HuH-7 (cell line): ENCODE measurements around the gene NDFIP2.

Source experiments
- DNase-seq: peaks from one replicate; pipeline ENCODE4 v3.0.0; 2011; ENCODE audit warnings: low spot score

Gene NDFIP2

DNA sequence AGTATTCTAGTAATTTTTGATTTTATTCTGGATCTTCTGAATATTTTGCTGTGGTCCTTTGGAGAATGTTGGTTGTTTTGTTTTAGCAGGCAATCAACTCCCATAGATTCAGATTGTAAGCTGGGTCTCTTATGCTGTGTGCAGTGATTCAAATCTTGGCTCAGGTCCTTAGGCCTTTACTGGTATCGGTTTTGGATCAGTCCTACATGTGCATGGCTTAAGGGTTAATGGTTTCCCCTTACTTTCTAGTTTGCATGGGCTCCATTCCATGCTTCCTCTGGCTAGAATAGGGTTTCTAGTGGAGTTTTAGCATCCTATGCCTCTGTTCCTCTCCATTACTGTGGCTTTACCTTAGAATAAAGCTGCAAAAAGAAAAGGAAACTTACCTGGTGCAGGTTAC lies 16.1 kb downstream of the NDFIP2 start:
- no peak for DNase-seq

DNA sequence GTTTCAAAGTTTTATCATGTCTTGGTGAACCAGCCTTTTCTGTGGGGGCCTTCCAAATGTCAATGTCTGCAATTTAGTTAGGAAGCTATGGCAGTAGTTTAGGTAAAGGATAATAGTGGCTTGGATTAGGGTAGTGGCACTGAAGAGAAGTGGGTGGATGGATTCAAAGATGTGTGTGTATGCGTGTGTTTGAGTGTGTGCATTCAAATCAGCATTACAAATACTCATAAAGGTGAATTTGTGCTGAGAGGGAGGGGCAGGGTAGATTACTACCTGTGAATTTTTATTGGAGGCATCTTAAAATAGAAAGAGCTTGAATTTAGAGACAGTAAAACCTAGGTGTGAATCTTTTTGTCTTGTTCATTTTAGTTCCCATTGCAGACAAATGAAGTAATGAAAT lies 16.9 kb downstream of the NDFIP2 start:
- no peak for DNase-seq

DNA sequence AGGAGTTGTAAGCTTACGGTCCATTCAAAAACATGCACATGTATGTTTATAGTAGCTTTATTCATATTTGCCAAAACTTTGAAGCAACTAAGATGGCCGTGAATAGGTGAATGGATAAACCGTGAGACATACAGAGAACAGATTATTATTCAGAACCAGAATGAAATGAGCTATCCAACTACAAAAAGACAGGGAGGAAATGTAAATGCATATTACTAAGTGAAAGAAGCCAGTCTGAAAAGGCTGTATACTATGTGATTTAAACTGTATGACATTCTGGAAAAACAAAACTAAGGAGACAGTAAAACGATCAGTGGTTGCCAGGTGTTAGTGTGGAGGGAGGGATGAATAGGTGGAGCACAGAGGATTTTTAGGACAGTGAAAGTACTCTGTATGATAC lies 19.9 kb downstream of the NDFIP2 start:
- no peak for DNase-seq

DNA sequence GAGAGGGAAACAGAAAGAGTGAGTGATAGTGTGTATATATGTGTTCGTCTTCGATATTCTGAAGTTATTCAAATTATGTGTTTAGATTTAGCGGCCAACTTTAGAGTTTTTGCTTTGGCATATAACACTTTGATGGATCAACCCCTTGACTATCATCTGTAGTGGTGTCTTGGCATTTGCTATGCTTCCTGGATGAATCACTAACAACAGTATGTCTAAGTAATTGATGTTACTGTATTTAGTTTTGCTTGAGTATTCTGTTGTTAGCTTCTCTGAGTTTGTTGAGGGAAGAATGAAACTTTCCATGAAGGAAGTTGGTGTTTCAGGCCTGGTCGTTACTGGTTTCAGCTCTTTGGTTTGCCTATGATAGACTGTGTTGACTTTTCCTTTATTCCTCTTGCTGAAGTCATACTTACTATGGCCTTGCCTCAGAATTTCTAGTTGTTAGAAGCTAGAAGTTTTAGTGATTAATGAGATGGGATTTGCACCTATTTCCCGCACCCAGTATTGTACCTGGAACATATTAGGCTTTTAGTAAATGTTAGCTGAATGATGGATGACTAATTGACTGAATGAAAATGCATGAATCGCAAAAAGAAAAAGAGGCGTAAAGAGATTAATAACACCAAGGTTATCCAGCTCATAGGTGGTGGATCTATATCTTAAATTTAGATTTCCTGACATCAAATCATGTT lies 20.7 kb downstream of the NDFIP2 start:
- DNase-seq: no peak

DNA sequence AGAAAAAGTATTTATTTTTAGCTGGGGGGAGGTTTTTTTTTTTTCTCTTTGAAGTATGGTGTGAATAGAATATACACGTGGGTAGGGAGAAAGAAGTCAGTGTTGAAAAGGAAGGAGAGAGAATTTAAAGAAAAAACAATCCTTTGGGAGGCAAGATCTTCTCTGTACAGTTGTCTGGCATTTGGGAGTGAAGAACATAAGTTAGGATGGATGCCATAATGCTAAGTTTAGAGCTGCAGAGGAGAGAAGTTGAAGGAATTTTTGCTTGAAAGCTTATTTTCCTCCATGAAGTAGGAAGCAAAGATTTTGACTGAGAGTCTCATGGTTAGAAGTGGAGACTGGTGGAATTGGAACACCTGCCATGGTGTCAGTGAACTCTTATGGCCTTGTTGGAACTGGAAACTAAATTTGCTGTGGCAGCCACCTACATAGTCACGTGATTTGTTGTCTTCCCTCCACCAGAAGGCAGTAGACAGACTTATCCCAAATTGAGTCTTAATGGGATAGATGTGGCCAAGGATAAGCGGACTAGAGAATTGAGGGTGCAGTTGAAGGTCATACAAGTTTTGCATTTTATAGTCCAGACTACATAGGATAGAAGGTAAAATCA lies 22.0 kb downstream of the NDFIP2 start:
- DNase-seq: no peak

DNA sequence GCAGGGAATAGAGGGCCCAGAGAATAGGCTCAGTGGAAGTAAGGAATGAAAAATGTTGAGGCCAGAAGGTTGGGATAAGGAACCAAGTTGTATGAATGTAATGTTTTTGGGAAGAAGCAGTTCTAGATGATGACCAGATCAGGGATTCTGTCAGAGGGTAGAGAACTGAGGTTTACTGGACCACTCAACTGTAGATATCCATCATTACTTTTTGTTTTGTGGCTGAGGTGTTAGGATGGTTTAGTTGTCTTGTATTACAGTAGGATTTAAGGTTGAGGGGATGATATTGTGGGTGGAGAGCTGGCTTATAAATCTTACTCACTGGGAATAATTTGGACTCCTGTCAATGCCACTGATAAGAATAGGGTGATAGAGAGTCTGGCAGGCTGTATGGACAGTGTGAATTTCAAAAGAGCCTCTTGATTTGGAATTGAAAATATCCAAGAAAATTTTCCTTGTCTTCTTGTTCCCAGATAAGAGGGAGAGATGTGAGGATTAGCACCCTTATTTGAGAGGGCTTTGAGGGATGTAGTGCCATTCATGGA lies 22.6 kb downstream of the NDFIP2 start:
- DNase-seq: no peak

DNA sequence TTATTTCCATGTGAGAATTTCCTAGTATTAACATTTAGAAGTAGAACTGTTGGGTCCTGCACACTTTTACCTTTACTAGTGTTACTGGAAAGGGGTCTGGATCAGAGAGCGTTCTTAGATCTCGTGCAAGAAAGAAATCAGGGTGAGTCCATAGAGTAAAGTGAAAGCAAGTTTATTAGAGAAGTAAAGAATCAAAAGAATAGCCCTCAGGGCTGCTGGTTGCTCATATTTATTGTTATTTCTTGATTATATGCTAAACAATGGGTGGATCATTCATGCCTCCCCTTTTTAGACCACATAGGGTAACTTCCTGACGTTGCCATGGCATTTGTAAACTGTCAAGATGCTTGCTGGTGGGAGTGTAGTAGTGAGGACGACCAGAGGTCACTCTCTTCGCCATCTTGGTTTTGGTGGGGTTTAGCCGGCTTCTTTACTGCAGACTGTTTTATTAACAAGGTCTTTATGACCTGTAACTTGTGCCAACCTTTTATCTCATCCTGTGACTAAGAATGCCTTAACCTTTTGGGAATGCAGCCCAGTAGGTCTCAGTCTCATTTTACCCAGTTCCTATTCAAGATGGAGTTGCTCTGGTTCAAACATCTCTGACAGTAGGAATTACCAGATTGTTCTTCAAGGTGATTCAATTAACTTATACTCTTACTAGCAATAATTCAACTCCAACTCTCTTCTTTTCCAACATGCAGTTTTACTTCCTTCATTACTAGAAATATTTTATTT lies 27.4 kb downstream of the NDFIP2 start:
- DNase-seq: no peak

DNA sequence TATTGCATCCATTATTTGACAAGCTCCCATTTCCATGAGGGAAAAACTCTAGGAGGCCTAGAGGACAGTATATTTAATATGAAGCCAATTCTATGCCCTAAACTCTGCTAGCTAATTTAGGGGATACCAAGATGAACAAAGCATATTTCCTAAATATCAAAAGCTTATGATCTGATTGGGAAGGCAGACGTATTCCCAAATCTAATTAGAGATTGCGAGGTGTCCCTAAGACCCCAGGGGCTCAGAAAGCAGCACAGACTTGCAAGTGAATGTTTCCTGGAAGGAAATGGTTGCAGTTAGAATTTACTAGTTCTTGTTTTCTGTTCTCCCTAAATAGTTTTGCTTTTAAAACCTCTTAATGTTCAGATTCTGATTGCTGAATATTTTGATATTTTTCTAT lies 30.7 kb downstream of the NDFIP2 start:
- DNase-seq: no peak

DNA sequence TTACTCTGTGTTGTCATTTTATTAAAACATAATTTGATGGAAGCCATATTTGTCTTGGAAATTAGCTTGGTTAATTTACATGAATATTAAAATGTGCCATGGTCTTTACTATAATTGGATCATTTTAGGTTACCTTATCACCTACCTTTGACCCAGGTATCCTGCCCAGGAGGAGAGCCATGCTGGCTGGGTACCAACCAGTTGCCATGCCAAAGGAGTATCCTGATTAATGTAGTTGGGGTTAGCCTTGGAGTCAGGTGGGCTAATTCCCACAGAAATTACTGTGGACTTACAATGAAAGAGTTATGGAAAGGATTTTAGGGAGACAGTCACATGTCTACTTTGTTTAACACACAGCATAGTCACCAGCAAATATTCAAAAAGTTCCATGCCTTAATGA lies 32.0 kb downstream of the NDFIP2 start:
- no peak for DNase-seq

DNA sequence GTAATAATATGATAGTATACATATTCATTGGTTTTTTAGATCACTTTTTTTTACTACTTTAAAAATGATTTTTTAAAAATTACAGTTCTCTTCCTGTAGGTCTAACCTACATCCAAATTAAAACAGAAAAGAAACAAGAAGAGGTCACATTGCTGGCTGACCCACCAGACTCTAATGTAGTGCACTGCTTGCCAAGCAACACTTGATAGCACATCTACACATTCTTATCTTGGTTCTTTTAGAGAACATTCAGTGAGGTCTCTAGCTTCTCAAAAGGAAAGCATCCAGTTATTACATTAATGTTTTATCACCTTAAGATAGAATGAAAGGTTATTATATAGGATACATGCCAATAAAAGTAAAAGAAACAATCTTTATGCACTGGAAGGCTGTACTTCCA lies 35.6 kb downstream of the NDFIP2 start:
- DNase-seq: no peak

DNA sequence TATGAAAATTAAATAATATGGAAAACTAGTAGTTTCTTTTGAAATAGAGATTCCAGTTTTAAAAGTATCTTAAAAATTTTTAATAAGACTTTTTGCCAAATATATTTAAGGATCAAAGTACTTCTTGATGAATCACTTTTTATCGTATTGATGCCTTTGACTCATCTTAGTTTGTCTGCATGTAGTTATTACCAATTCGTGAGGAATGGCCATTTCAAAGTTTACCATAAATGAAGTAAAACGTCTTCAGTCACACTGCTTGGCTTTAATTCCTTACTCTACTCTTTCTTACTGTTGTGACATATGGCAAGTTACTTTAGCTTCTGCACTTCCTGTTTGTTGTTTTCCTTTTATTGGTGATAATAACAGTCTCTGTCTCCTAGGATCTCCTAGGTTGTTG lies 38.3 kb downstream of the NDFIP2 start:
- DNase-seq: no peak

DNA sequence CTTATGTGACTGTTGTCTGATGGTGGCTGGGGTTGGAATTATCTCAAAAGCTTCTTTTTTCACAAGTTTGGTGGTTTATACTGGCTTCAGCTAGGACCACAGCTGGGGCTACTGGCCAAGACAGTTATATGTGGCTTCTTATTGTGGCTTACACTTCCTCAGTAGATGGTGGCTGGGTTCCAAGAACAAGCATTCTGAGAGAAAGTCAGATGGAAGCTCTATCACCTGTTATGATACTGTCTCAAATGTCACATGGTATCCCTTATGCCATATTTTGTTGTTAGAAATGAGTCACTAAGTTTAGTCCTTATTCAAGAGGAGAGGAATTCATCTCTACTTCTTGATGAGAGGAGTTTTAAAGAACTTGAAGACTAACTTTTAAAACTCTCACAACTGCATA lies 41.6 kb downstream of the NDFIP2 start:
- DNase-seq: no peak

DNA sequence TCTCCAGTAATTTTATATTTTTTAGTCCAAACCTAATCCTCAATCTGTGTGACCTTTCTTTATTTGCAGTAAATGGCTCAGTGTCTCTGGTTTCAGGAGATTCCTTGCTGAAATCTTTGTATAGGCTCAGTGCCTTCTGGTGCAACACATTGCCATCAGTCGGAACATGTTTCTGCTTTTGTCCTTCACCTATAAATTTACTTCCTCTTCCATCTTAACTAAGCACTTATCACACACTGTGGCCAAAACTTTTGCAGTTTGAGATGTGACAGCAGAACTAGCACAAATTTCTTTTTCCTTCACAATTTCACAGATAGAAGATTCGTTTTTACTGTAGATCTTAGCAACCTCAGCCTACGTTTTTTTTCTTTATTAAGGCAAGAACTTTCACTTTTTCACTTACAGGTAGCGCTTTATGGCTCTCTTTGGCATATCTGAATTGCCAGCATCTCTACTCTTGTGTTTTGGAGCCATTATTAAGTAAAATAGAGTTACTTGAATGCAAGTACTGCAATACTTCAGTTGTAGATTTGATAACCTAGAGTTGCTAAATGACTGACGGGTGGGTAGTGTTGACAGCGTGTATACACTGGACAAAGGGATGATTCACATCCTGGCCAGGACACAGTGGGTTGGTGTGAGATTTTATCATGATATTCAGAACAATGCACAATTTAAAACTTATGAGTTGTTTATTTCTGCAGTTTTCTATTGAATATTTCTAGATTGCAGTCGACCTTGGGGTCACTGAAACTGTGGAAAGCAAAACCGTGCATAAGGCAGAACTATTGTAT lies 44.3 kb downstream of the NDFIP2 start:
- no peak for DNase-seq

DNA sequence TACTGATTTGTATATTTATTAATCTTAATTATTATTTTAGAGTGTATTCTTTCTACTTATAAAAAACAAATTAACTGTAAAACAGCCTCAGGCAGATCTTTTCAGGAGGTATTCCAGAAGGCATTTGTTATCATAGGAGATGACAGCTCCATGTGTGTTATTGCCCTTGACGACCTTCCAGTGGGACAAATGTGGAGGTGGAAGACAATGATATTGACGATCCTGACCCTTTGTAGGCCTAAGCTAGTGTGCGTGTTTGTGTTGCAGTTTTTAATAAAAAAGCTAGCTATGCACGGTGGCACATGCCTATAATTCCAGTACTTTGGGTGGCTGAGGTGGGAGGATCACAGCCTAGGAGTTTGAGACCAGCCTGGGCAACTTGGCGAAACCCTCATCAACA lies 46.7 kb downstream of the NDFIP2 start:
- no peak for DNase-seq

DNA sequence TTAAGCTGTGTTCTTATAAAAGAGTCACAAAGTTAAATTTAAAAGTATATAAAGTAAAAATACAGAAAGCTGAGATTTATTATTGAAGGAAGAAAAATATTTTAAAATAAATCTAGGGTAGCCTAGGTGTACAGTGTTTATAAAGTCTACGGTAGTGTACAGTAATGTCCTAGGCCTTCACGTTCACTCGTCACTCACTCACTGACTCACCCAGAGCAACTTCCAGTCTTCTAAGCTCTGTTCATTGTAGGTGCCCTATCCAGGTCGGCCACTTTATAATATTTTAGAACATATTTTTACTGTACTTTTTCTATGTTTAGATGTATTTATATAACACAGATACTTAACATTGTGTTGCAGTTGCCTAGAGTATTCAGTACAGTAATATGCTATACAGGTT lies 47.4 kb downstream of the NDFIP2 start:
- no peak for DNase-seq

DNA sequence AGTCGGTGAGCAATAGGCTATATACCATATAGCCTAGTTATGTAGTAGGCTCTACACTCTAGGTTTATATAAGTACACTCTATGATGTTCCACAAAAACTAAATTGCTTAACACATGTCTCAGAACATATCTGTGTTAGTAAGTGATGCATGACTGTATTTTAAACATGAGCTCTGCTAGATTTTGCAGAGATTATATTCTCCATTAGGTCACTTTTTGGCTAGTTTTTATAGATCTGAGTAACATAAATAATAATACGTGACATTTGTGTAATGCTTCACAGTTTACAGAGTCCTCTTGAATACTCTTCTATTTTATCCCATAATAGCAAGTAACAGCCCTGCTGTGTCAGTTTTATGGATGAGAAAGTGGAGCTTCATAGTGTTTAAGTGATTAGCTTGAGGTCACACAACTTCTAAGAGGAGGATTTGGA lies 47.8 kb downstream of the NDFIP2 start:
- DNase-seq: no peak

DNA sequence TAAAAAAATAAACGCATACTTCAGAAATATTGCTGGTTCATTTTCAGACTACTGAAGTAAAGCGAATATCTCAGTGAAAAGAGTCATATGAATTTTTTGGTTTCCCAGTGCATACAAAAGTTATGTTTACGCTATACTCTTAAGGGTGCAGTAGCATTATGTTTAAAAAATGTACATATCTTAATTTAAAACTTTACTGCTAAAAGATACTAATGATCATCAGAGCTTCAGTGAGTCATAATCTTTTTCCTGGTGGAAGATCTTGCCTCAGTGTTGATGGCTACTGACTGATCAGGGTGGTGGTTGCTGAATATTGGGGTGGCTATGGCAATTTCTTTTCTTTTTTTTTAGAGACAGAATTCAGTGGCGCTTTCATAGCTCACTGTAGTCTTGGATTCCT lies 48.9 kb downstream of the NDFIP2 start:
- DNase-seq: no peak

DNA sequence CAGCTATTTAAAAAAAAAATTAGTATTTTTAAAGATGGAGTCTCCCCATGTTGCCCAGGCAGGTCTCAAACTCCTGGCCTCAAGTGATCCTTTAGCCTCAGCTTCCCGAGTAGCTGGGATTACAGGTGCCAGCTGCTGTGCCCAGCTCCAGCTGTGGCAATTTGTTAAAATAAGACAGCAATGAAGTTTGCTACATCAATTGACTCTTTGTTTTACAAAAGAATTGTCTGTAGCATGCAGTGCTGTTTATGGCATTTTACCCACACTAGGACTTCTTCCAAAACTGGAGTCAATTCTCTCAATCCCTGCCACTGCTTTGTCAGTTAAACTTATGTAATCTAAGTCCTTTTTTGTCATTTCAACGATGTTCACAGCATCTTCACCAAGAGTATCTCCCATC lies 49.3 kb downstream of the NDFIP2 start:
- DNase-seq: no peak

DNA sequence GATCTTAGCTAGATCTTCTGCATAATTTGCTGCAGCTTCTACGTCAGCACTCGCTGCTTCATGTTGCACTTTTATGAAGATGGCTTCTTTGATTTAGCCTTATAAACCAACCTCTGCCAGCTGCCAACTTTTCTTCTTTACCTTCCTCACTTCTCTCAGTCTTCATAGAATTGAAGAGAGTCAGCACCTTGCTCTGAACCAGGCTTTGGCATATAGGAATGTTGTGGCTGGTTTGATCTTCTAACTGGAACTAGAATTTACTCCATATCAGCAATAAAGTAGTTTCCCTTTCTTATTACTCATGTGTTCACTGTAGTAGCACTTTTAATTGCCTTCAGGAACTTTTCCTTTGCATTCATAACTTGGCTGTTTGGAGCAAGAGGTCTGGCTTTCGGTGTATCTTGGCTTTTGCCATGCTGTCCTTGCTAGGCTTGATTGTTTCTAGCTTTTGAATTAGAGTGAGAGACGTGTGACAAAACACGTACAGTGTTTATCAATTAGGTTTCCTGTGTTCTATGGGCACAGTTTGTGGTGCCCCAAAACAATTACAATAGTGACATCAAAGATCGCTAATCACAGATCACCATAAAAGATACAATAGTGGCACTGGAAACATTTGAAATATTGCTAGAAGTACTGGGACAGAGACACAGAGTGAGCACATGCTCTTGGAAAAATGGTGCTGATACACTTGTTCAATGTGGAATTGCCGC lies 50.7 kb downstream of the NDFIP2 start:
- no peak for DNase-seq

DNA sequence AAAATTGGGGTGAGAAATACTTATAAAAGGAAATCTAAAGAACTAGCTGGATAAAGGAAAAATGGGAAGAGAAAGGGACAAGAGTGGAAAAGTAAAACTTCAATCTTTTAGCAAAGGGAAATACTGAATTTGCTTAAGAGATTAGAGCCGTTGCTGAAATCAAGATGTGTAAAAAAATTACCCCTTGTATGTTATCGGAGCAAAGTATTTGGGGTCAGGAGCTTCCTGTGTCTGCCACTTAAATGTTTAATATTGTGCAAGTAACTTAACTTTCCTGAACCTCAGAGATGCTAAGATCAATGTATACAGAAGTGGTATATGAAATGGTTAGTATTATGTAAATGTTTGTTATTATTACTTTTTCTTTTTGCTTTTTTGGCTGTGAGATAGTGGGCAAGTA lies 51.6 kb downstream of the NDFIP2 start:
- no peak for DNase-seq

DNA sequence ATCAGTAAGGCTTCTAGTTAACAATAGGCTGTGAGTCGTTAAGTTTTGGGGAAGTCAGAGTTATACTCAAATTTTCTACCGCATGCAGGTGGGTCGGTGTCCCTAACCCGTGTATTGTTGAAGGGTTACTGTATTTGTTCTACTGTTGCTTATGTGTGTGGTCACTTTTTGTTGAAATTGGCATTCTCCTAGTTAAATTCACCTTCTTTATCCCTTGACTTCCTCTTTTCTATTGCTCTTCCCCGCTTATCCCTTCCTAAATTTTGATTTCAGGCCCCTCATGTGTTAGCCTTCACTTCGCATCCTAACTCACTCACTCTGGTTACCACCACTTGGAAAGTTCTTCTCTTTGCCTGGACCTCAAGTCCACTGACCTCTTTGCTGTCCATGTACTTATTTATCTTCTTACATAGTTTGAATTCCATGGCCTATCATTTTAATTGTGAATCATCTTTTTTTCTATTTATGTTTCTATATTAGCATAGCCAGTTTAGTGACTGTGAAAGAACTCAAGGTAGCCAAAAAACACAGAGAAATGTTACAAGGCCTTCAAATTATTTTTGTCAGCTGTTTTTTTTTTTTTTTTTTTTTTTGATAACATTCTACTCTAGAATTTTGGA lies 52.9 kb downstream of the NDFIP2 start:
- no peak for DNase-seq
